ENCODE results near the gene SP8. TPM values are rescaled to one million over a fixed set of nuclear protein-coding genes. Genes with fewer than 3 reads are reported as not detected.

The SP8 gene
- total and polyA plus RNA-seq, 3 donors from 2014 or later = 0.26 to 2.2 (median 2.1) TPM

GRCh38 chr7:20798081-20798693, 11.5 kb upstream of the SP8 start:
- Histone ChIP-seq H3K4me1 (no peaks in the 10 kb centered on the region), H3K36me3 (ENCODE audit: low read depth, missing control alignments) (no peaks in the 10 kb centered on the region), H3K27ac (no peak overlapping the region), H3K27me3 (no peaks in the 10 kb centered on the region), H3K9me3 (no peaks in the 10 kb centered on the region), H3K4me3 (peak overlapping the region; percentile 34 to 50)
- WGBS, 2 donors = 0 to 2% methylated on average over 7 to 18 of the region's 77 CpGs
- TF ChIP-seq POLR2A (IDR thresholded peaks at IDR 0.05) = no peak
- TF ChIP-seq, protein P1, sequence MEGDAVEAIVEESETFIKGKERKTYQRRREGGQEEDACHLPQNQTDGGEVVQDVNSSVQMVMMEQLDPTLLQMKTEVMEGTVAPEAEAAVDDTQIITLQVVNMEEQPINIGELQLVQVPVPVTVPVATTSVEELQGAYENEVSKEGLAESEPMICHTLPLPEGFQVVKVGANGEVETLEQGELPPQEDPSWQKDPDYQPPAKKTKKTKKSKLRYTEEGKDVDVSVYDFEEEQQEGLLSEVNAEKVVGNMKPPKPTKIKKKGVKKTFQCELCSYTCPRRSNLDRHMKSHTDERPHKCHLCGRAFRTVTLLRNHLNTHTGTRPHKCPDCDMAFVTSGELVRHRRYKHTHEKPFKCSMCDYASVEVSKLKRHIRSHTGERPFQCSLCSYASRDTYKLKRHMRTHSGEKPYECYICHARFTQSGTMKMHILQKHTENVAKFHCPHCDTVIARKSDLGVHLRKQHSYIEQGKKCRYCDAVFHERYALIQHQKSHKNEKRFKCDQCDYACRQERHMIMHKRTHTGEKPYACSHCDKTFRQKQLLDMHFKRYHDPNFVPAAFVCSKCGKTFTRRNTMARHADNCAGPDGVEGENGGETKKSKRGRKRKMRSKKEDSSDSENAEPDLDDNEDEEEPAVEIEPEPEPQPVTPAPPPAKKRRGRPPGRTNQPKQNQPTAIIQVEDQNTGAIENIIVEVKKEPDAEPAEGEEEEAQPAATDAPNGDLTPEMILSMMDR (IDR thresholded peaks at IDR 0.05) = no peak
- DNase-seq = no peak
- intact Hi-C loops (cut with DNase I; ENCODE audit: low total_unique reads) = no loop called here

- TF ChIP-seq, protein P1 (IDR thresholded peaks at IDR 0.05) = no peak
- TF ChIP-seq POLR2A (IDR thresholded peaks at IDR 0.05) = no peak
- Histone ChIP-seq H3K9me3 (no peaks in the 10 kb centered on the region), H3K4me3 (peak overlapping the region in 1 of 2 donors; percentile 34), H3K4me1 (no peaks in the 10 kb centered on the region), H3K27me3 (no peaks in the 10 kb centered on the region), H3K27ac (no peak overlapping the region), H3K36me3 (ENCODE audit: low read depth, missing control alignments) (no peaks in the 10 kb centered on the region)
- intact Hi-C loops (cut with DNase I; ENCODE audit: low total_unique reads) = no loop called here
- 4 to 5% methylated on average over 23 to 34 of the region's 40 CpGs for WGBS, 2 donors
- no peak for DNase-seq
These were observed 10.9 kb upstream of the SP8 start for GRCh38 chr7:20797462-20798080.

DNA sequence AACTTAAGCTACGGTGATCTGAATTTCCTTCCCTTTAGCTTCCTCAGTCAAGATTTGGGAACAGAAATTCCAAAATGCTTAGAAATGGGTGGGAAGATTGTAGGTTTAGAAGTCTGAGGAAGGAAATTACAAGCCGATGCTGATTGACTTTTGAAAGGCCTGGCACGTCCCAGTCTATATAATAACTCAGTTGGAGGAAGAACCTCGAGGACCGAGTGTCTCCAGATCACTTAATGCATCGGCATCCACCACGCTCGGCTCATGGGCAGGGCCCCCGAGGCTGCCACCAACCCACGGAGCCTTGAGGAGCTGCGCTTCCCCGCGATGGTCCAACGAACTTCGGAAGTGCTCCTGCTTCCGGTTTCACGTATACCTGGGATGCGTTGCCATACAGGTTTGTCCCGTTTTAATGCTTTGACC, 10.4 kb upstream of the SP8 start:
- DNase-seq = no peak
- intact Hi-C loops (cut with DNase I; ENCODE audit: low total_unique reads) = no loop called here
- Histone ChIP-seq H3K4me1 (no peaks in the 10 kb centered on the region), H3K36me3 (ENCODE audit: low read depth, missing control alignments) (no peaks in the 10 kb centered on the region), H3K9me3 (no peaks in the 10 kb centered on the region), H3K4me3 (peak overlapping the region in 1 of 2 donors; percentile 34), H3K27me3 (no peaks in the 10 kb centered on the region), H3K27ac (no peak overlapping the region)
- 5 to 10% methylated on average over 6 to 19 of the region's 19 CpGs for WGBS, 2 donors
- TF ChIP-seq POLR2A (IDR thresholded peaks at IDR 0.05) = no peak
- TF ChIP-seq, protein P1 (IDR thresholded peaks at IDR 0.05) = no peak

DNA sequence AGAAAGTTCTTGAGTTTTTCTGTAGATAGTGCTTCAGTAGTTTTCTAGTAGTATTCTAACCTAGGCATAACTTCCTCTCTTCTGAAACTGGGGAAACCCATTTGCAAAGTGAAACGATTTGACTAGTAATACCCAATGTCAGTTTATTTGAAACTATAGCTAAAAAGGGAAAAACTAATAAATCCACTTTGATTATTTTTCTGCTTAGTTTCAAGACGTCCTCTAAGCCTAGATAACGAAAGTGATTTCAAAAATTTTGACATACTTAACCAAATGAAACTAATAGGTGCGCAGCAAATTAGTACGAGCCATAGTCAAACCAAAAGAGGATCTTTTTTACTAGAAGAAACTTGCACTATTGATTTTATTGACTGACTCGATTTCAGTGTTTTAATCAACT, 9.8 kb upstream of the SP8 start:
- H3K4me3 ChIP-seq = no peak overlapping the region
- DNase-seq = no peak
- WGBS, 2 donors = 15 to 17% methylated on average over 6 of the region's 6 CpGs
- intact Hi-C loops (cut with DNase I; ENCODE audit: low total_unique reads) = no loop called here
- TF ChIP-seq POLR2A (IDR thresholded peaks at IDR 0.05) = no peak
- TF ChIP-seq, protein P1 (IDR thresholded peaks at IDR 0.05) = no peak
- H3K27me3 ChIP-seq = no peaks in the 10 kb centered on the region
- H3K27ac ChIP-seq = no peak overlapping the region
- no peaks in the 10 kb centered on the region for H3K9me3 ChIP-seq
- no peaks in the 10 kb centered on the region for H3K4me1 ChIP-seq
- no peaks in the 10 kb centered on the region for H3K36me3 ChIP-seq (ENCODE audit: low read depth, missing control alignments)

DNA sequence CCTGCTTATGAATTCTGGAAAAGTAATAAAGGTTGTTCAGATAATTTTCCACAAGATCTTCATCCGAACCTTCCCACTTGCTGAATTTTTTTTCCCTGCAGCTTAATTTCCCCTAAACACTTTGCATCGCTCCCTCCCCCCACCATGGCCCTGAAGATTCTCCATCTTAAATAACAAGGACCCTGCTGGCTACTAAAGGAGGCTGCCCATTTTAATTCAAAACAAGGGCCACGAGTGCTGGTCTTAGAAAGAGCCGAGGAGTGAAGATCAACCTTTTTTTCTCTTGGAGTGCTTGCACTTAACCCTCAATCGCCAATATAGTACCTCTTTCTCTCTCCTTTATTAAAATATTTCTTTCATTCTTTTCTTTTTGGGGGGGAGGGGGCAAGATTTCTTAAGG, 9.2 kb upstream of the SP8 start:
- Histone ChIP-seq H3K27me3 (no peaks in the 10 kb centered on the region), H3K9me3 (no peaks in the 10 kb centered on the region), H3K4me3 (no peak overlapping the region), H3K27ac (no peak overlapping the region), H3K4me1 (no peaks in the 10 kb centered on the region), H3K36me3 (ENCODE audit: low read depth, missing control alignments) (no peaks in the 10 kb centered on the region)
- no peak for DNase-seq
- TF ChIP-seq, protein P1 (IDR thresholded peaks at IDR 0.05) = no peak
- no peak for TF ChIP-seq POLR2A (IDR thresholded peaks at IDR 0.05)
- WGBS, 2 donors = 9 to 17% methylated on average over 5 of the region's 5 CpGs
- intact Hi-C loops (cut with DNase I; ENCODE audit: low total_unique reads) = no loop called here

Measured in testis (tissue), 3 donors.